A673 (cell line): ENCODE data around the gene KIAA0319L. TPM values are rescaled to one million over a fixed set of nuclear protein-coding genes. Genes with fewer than 3 reads are reported as not detected.

Experiments
- BruUV-seq: library from RNA; stranded (reverse); fragments of 400-500 nt; replicated peaks from 2 replicates; lab custom pipeline; 2021; lab: Mats Ljungman, UMichigan
- CTCF ChIA-PET: fragments of 300-600 bp; sonication (Branson Sonifier 250); formaldehyde crosslinking; loops from one replicate; lab custom pipeline; 2022; ENCODE audit warnings: antibody characterized with exemption; lab: Charles Lee
- POLR2A ChIA-PET: fragments of 300-600 bp; sonication (Branson Sonifier 250); formaldehyde crosslinking; loops from one replicate; lab custom pipeline; 2022; ENCODE audit warnings: antibody characterized with exemption; ENCODE audit not compliant: low non-redundant PET; lab: Charles Lee
- DNase-seq: peaks from one replicate; pipeline ENCODE4 v3.0.0-alpha.2; 2015; ENCODE audit warnings: low spot score
- H3K27ac ChIP-seq: fragments of 200-600 bp; sonication (generic); 2 replicates; pipeline ENCODE4 v1.5.1; 2016; ENCODE audit warnings: mixed run types, low read depth, mild to moderate bottlenecking, mixed read lengths, antibody characterized with exemption, low read length; ENCODE audit not compliant: poor library complexity, severe bottlenecking
- H3K27me3 ChIP-seq: fragments of 200-600 bp; sonication (generic); replicated peaks from 2 replicates; pipeline ENCODE4 v1.6.1; 2017; ENCODE audit warnings: mixed run types, low read depth, mild to moderate bottlenecking, mixed read lengths, antibody characterized with exemption, low read length; ENCODE audit not compliant: insufficient read depth, poor library complexity
- H3K36me3 ChIP-seq: fragments of 200-600 bp; sonication (generic); 2 replicates; pipeline ENCODE4 v1.6.1; 2016; ENCODE audit warnings: mixed run types, mild to moderate bottlenecking, mixed read lengths, antibody characterized with exemption, low read length; ENCODE audit not compliant: insufficient read depth, poor library complexity, severe bottlenecking
- H3K4me1 ChIP-seq: fragments of 200-600 bp; sonication (generic); 2 replicates; pipeline ENCODE4 v1.6.1; 2017; ENCODE audit warnings: mixed run types, mild to moderate bottlenecking, mixed read lengths, antibody characterized with exemption, low read length; ENCODE audit not compliant: insufficient read depth, poor library complexity, severe bottlenecking
- H3K4me3 ChIP-seq: fragments of 200-600 bp; sonication (generic); 2 replicates; pipeline ENCODE4 v1.5.1; 2016; ENCODE audit warnings: low read depth, mixed run types, mild to moderate bottlenecking, mixed read lengths, low read length; ENCODE audit not compliant: poor library complexity, severe bottlenecking
- H3K9me3 ChIP-seq: fragments of 200-600 bp; sonication (generic); 2 replicates; pipeline ENCODE4 v1.6.1; 2016; ENCODE audit warnings: mixed run types, low read depth, mild to moderate bottlenecking, mixed read lengths, antibody characterized with exemption, low read length; ENCODE audit not compliant: poor library complexity, severe bottlenecking
- EZH2 ChIP-seq: fragments of 200-600 bp; sonication (generic); IDR thresholded peaks from 2 replicates; pipeline ENCODE4 v1.6.1; 2017; ENCODE audit warnings: borderline replicate concordance, low read depth, mild to moderate bottlenecking, mixed read lengths, antibody characterized with exemption, low read length; ENCODE audit not compliant: poor library complexity, severe bottlenecking
- intact Hi-C: fragments of 100-400 bp; cut with micrococcal nuclease; formaldehyde crosslinking; loops from one replicate; pipeline ENCODE4 v1.10.0; 2022; ENCODE audit not compliant: unreplicated experiment
- total RNA-seq: library from RNA; stranded (reverse); gene quantifications from 2 replicates; pipeline ENCODE4 v1.2.3, GENCODE V29; 2021
- TF ChIP-seq, protein P1 (sequence below): fragments of 300-800, 200-600 bp; sonication (generic); conservative IDR thresholded peaks from 2 replicates; pipeline ENCODE4 v1.5.1; 2017; ENCODE audit warnings: low read depth, mild to moderate bottlenecking, antibody characterized with exemption, low read length, moderate library complexity, mixed read lengths

The KIAA0319L gene
- total RNA-seq, 1 experiment from 2014 or later = 33.7 TPM

DNA sequence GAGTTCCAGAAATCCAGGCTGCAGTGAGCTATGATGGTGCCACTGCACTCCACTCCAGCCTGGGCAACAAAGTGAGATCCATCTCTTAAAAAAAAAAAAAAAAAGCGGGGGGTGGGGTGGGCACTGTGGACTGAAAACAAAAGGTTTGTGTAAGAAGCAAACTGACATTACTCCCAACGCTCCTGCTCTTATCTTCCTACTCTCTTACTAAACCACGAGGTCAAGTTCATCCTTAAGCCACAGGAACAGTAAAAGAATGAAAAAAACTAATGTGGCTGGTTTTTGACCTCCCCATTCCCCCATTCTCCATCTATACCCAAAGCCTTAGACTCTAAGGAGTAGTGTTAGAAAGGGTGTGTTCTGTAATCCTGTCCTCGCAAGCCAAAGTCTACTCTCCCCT lies 46.7 kb upstream of the KIAA0319L start:
- POLR2A ChIA-PET = no interaction called here
- TF ChIP-seq, protein P1, sequence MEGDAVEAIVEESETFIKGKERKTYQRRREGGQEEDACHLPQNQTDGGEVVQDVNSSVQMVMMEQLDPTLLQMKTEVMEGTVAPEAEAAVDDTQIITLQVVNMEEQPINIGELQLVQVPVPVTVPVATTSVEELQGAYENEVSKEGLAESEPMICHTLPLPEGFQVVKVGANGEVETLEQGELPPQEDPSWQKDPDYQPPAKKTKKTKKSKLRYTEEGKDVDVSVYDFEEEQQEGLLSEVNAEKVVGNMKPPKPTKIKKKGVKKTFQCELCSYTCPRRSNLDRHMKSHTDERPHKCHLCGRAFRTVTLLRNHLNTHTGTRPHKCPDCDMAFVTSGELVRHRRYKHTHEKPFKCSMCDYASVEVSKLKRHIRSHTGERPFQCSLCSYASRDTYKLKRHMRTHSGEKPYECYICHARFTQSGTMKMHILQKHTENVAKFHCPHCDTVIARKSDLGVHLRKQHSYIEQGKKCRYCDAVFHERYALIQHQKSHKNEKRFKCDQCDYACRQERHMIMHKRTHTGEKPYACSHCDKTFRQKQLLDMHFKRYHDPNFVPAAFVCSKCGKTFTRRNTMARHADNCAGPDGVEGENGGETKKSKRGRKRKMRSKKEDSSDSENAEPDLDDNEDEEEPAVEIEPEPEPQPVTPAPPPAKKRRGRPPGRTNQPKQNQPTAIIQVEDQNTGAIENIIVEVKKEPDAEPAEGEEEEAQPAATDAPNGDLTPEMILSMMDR = no peak
- TF ChIP-seq EZH2 = no peak
- no peaks in the 10 kb centered on the region for H3K27me3 ChIP-seq
- no peak overlapping the region for H3K27ac ChIP-seq
- no peak for DNase-seq
- no peaks in the 10 kb centered on the region for H3K9me3 ChIP-seq
- no TSS peak for BruUV-seq
- CTCF ChIA-PET = no interaction called here
- intact Hi-C loops = no loop called here
- peaks cover 78% of the 10 kb centered on the region for H3K36me3 ChIP-seq
- H3K4me1 ChIP-seq = no peaks in the 10 kb centered on the region
- no peak overlapping the region for H3K4me3 ChIP-seq

DNA sequence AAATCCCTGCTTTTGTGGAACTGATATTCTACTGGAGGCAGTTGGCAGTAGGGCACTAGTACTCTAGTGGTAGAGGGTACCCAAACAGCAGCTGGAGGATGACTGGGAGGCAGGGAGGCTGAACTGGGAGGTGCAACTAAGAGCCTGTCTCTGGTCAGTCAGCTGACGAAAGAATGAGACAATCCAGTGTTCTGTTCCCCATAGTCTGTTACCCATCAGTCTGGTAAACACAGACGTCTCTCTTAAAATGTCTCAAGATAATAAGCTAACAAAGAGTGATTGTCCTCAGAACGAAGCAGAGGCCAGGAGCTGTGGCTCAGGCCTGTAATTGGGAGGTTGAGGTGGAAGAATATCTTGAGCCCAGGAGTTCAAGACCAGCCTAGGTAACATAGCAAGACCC lies 46.3 kb upstream of the KIAA0319L start:
- no TSS peak for BruUV-seq

DNA sequence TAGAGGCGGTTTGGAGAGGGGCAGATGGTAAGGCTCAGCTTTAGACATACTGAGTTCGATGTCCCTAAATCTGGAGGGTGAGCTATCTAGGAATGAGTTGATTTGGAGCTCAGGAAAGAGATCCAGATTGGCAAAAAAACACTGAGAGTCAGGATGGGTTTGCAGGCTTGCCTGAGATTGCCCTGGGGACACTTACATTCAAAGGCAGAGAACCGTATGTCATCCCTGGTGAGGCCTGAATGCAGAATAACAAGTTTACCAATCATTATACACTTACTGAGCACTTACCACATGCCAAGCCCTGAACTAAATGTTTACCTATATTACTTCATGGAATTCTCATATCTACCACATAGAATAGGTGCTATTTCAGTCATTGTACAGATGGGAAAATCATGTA lies 43.4 kb upstream of the KIAA0319L start:
- BruUV-seq = no TSS peak
- ChIA-PET CTCF (no interaction called here), POLR2A (interaction anchor here (0.6 kb wide), 1 partner anchor 133 kb away, joined by 4 read pairs; no protein-coding TSS in a partner anchor)
- Histone ChIP-seq H3K27me3 (no peaks in the 10 kb centered on the region), H3K4me3 (no peak overlapping the region), H3K4me1 (no peaks in the 10 kb centered on the region), H3K9me3 (no peaks in the 10 kb centered on the region), H3K36me3 (peaks cover 46% of the 10 kb centered on the region), H3K27ac (no peak overlapping the region)
- TF ChIP-seq EZH2 = no peak
- TF ChIP-seq, protein P1 = no peak
- DNase-seq = no peak
- intact Hi-C loops = no loop called here

More for the DNA sequence above, 46.3 kb upstream of the KIAA0319L start:
- TF ChIP-seq, protein P1 = no peak
- TF ChIP-seq EZH2 = no peak
- no peak for DNase-seq
- no peak overlapping the region for H3K27ac ChIP-seq
- CTCF ChIA-PET = no interaction called here
- peaks cover 73% of the 10 kb centered on the region for H3K36me3 ChIP-seq
- POLR2A ChIA-PET = no interaction called here
- intact Hi-C loops = no loop called here
- H3K27me3 ChIP-seq = no peaks in the 10 kb centered on the region
- H3K4me1 ChIP-seq = no peaks in the 10 kb centered on the region
- no peaks in the 10 kb centered on the region for H3K9me3 ChIP-seq
- no peak overlapping the region for H3K4me3 ChIP-seq
